SK-N-SH treated with all-trans-retinoic acid at 6 μM for 48 hours (cell line): ENCODE results near the gene CUL1.

Source experiments
- ATAC-seq: fragments of 200-7000 bp; cut with Tn5 transposase; 3 replicates; pipeline ENCODE4 v1.9.1; 2020; ENCODE audit warnings: mild to moderate bottlenecking, moderate library complexity
- ARNTL ChIP-seq: fragments of 450-650 bp; formaldehyde crosslinking; IDR thresholded peaks from 2 replicates; pipeline ENCODE4 v1.5.0; 2020; ENCODE audit warnings: low read depth, mild to moderate bottlenecking, moderate library complexity, borderline replicate concordance
- BACH2 ChIP-seq: fragments of 250-450 bp; sonication (Bioruptor Pico); IDR thresholded peaks from 2 replicates; pipeline ENCODE4 v1.9.0; 2021; ENCODE audit warnings: mild to moderate bottlenecking, borderline replicate concordance
- CREB5 ChIP-seq: fragments of 250-450 bp; sonication (Bioruptor Pico); IDR thresholded peaks from 2 replicates; pipeline ENCODE4 v1.5.1; 2020; ENCODE audit warnings: low read depth, mild to moderate bottlenecking, moderate library complexity
- CSDC2 ChIP-seq: fragments of 250-450 bp; sonication (Bioruptor Pico); IDR thresholded peaks from 2 replicates; pipeline ENCODE4 v1.5.0; 2020; ENCODE audit warnings: mild to moderate bottlenecking, moderate library complexity
- CSRNP3 ChIP-seq: fragments of 250-450 bp; sonication (Bioruptor Pico); IDR thresholded peaks from 2 replicates; pipeline ENCODE4 v1.5.1; 2021; ENCODE audit warnings: mild to moderate bottlenecking, moderate library complexity
- ESRRG ChIP-seq: fragments of 250-450 bp; sonication (Bioruptor Pico); IDR thresholded peaks from 2 replicates; pipeline ENCODE4 v1.6.1; 2021; ENCODE audit warnings: mild to moderate bottlenecking
- GLIS3 ChIP-seq: fragments of 250-450 bp; sonication (Bioruptor Pico); IDR thresholded peaks from 2 replicates; pipeline ENCODE4 v1.5.0; 2020; ENCODE audit warnings: mild to moderate bottlenecking, moderate library complexity
- ISL1 ChIP-seq: fragments of 250-450 bp; sonication (Bioruptor Pico); IDR thresholded peaks from 2 replicates; pipeline ENCODE4 v2.1.2; 2022; ENCODE audit warnings: mild to moderate bottlenecking, moderate library complexity
- OSR1 ChIP-seq: fragments of 250-450 bp; sonication (Bioruptor Pico); IDR thresholded peaks from 2 replicates; pipeline ENCODE4 v1.8.0; 2022; ENCODE audit warnings: moderate library complexity, mild to moderate bottlenecking, inconsistent platforms
- POU6F1 ChIP-seq: fragments of 250-450 bp; sonication (Bioruptor Pico); IDR thresholded peaks from 2 replicates; pipeline ENCODE4 v1.8.0; 2021; ENCODE audit warnings: low read depth, mild to moderate bottlenecking, moderate library complexity, borderline replicate concordance
- PPARA ChIP-seq: fragments of 250-450 bp; sonication (Bioruptor Pico); IDR thresholded peaks from 2 replicates; pipeline ENCODE4 v1.5.0; 2020; ENCODE audit warnings: mild to moderate bottlenecking, borderline replicate concordance
- RARB ChIP-seq: fragments of 250-450 bp; sonication (Bioruptor Pico); IDR thresholded peaks from 2 replicates; pipeline ENCODE4 v1.8.0; 2021; ENCODE audit warnings: mild to moderate bottlenecking, moderate library complexity
- SNAI2 ChIP-seq: fragments of 250-450 bp; sonication (Bioruptor Pico); IDR thresholded peaks from 2 replicates; pipeline ENCODE4 v1.5.0; 2020; ENCODE audit warnings: mild to moderate bottlenecking, moderate library complexity
- TCF4 ChIP-seq: fragments of 250-450 bp; sonication (Bioruptor Pico); IDR thresholded peaks from 2 replicates; pipeline ENCODE4 v1.8.0; 2021; ENCODE audit warnings: mild to moderate bottlenecking, moderate library complexity, borderline replicate concordance
- TOX ChIP-seq: fragments of 250-450 bp; sonication (Bioruptor Pico); IDR thresholded peaks from 2 replicates; pipeline ENCODE4 v1.8.0; 2021; ENCODE audit warnings: mild to moderate bottlenecking, moderate library complexity, borderline replicate concordance
- TSHZ2 ChIP-seq: fragments of 250-450 bp; sonication (Bioruptor Pico); IDR thresholded peaks from 2 replicates; pipeline ENCODE4 v1.5.0; 2020; ENCODE audit warnings: mild to moderate bottlenecking, moderate library complexity
- ZC3H10 ChIP-seq: fragments of 250-450 bp; sonication (Bioruptor Pico); IDR thresholded peaks from 2 replicates; pipeline ENCODE4 v1.5.1; 2021; ENCODE audit warnings: mild to moderate bottlenecking, moderate library complexity
- ZFP3 ChIP-seq: fragments of 250-450 bp; sonication (Bioruptor Pico); IDR thresholded peaks from 2 replicates; pipeline ENCODE4 v1.5.0; 2020; ENCODE audit warnings: mild to moderate bottlenecking, moderate library complexity
- ZFP30 ChIP-seq: fragments of 450-650 bp; formaldehyde crosslinking; IDR thresholded peaks from 2 replicates; pipeline ENCODE4 v1.5.0; 2022; ENCODE audit warnings: mild to moderate bottlenecking, moderate library complexity
- ZNF565 ChIP-seq: fragments of 450-650 bp; formaldehyde crosslinking; conservative IDR thresholded peaks from 2 replicates; pipeline ENCODE4 v1.5.0; 2020; ENCODE audit warnings: low read depth, mild to moderate bottlenecking, moderate library complexity
- ZNF70 ChIP-seq: fragments of 450-650 bp; formaldehyde crosslinking; IDR thresholded peaks from 2 replicates; pipeline ENCODE4 v1.5.0; 2020; ENCODE audit warnings: mild to moderate bottlenecking, moderate library complexity
- ZNF8 ChIP-seq: fragments of 450-650 bp; formaldehyde crosslinking; IDR thresholded peaks from 2 replicates; pipeline ENCODE4 v1.5.0; 2020; ENCODE audit warnings: mild to moderate bottlenecking, moderate library complexity

Gene CUL1

GRCh38 chr7:148686312-148686937, 12.3 kb upstream of the CUL1 start (continued):
- no peak for TF ChIP-seq CSDC2 (CRISPR knock-in tag)
- no peak for TF ChIP-seq TOX (CRISPR knock-in tag)

GRCh38 chr7:148687555-148687954, 11.1 kb upstream of the CUL1 start:
- ATAC-seq = no peak
- no peak for TF ChIP-seq BACH2 (CRISPR knock-in tag)
- no peak for TF ChIP-seq ISL1
- TF ChIP-seq OSR1 = no peak
- no peak for TF ChIP-seq CREB5 (CRISPR knock-in tag)
- no peak for TF ChIP-seq SNAI2 (CRISPR knock-in tag)

- TF ChIP-seq CSDC2 (CRISPR knock-in tag) (no peak), BACH2 (CRISPR knock-in tag) (no peak), PPARA (CRISPR knock-in tag) (no peak), CREB5 (CRISPR knock-in tag) (no peak), SNAI2 (CRISPR knock-in tag) (no peak), ISL1 (no peak), TCF4 (CRISPR knock-in tag) (no peak), TSHZ2 (no peak), ZFP3 (no peak), ZNF565 (CRISPR knock-in tag) (no peak), CSRNP3 (CRISPR knock-in tag) (no peak), TOX (CRISPR knock-in tag) (no peak), ARNTL (CRISPR knock-in tag) (no peak), GLIS3 (CRISPR knock-in tag) (no peak), ZFP30 (CRISPR knock-in tag) (no peak), ZNF70 (CRISPR knock-in tag) (no peak), OSR1 (no peak), ESRRG (CRISPR knock-in tag) (no peak), RARB (CRISPR knock-in tag) (no peak)
- ATAC-seq = no peak
Observed at GRCh38 chr7:148688526-148688925, 10.2 kb upstream of the CUL1 start.

- TF ChIP-seq ARNTL (CRISPR knock-in tag) = no peak
- no peak for ATAC-seq
Observed at GRCh38 chr7:148693651-148694050, 5.1 kb upstream of the CUL1 start.

GRCh38 chr7:148694631-148695030, 4.1 kb upstream of the CUL1 start:
- TF ChIP-seq CSDC2 (CRISPR knock-in tag) (no peak), ZC3H10 (no peak), ISL1 (no peak), ARNTL (CRISPR knock-in tag) (no peak), POU6F1 (CRISPR knock-in tag) (no peak), OSR1 (no peak), TOX (CRISPR knock-in tag) (no peak), ZNF8 (no peak), ZFP3 (no peak), ZNF565 (CRISPR knock-in tag) (no peak), TSHZ2 (no peak)
- no peak for ATAC-seq
